ENCODE results near the gene NOXRED1. TPM values are rescaled to one million over a fixed set of nuclear protein-coding genes. Genes with fewer than 3 reads are reported as not detected.
A peak's percentile ranks its signal among the peaks of the same experiment; 100 is the strongest.

NOXRED1 gene
- total RNA-seq, 1 experiment from 2014 or later, result 0.20 TPM

DNA sequence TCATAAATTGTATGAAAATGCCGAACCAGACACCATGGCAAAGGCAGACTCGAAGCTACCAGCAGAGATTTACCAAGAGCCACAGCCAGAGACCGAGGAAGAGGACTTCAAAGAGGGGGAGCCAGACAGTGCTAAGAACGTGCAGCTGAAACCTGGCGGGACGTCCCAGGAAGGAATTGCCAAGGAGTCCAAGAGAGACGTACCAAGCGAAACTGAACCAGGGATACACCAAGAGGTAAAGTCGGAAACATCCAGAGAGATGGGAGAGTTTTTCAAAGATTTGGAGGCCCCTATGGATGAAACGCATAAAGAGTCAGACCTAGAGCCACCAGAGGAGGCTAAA, 45.9 kb downstream of the NOXRED1 start (continued):
- TF ChIP-seq, protein P1, sequence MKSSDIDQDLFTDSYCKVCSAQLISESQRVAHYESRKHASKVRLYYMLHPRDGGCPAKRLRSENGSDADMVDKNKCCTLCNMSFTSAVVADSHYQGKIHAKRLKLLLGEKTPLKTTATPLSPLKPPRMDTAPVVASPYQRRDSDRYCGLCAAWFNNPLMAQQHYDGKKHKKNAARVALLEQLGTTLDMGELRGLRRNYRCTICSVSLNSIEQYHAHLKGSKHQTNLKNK (CRISPR knock-in tag; IDR thresholded peaks at IDR 0.05), result no peak
- no peak for TF ChIP-seq ZNF512 (CRISPR knock-in tag; IDR thresholded peaks at IDR 0.05; ENCODE audit: borderline replicate concordance)
- TF ChIP-seq STAT6 (CRISPR knock-in tag; conservative IDR thresholded peaks at IDR 0.05; ENCODE audit: low read depth), result no peak
- no peak for TF ChIP-seq CREB1 (CRISPR knock-in tag; IDR thresholded peaks at IDR 0.05)

GRCh38 chr14:77376771-77377501, 46.4 kb downstream of the NOXRED1 start, which contains the start of the genes SAMD15 and TMED8:
Gene SAMD15, plus strand, starts transcription at chr14:77377379. Its CDS starts 40 bp downstream, at chr14:77377419.
Gene TMED8, minus strand, starts transcription at chr14:77377094. Its CDS starts 41 bp downstream, at chr14:77377053.
- Mint-ChIP-seq H3K9me3 (no peaks in the 10 kb centered on the region), H3K36me3 (no peaks in the 10 kb centered on the region), H3K27me3 (ENCODE audit: low read depth) (no peaks in the 10 kb centered on the region), H3K4me3 (peak within 1 kb of the TSS; percentile 85), H3K27ac (no peak within 1 kb of the TSS), H3K4me1 (peaks cover 9% of the 10 kb centered on the region)
- peak; percentile 85 for DNase-seq (ENCODE audit: low spot score)
- ChIA-PET POLR2A (interaction anchor here (0.6 to 1.3 kb wide), 3 partner anchors 56 to 125 kb away, joined by 3 to 6 read pairs (median 5); partner anchors contain the start of gene GSTZ1), CTCF (interaction anchor here (0.6 to 2.0 kb wide), 13 partner anchors 13 to 306 kb away, joined by 3 to 19 read pairs (median 5); partner anchors contain the start of genes GSTZ1, POMT2 and VIPAS39)
- TF ChIP-seq ZNF416 (CRISPR knock-in tag; IDR thresholded peaks at IDR 0.05) (0 out of 2 replicates have a peak, but pooled peaks have one; percentile 39), HMGXB4 (CRISPR knock-in tag; IDR thresholded peaks at IDR 0.05) (peak; percentile 78), CREM (CRISPR knock-in tag; IDR thresholded peaks at IDR 0.05) (peak; percentile 67; the same call in 1 of the 2 replicates), TEAD1 (CRISPR knock-in tag; IDR thresholded peaks at IDR 0.05) (peak; percentile 77; the same call in 1 of the 2 replicates), SOX15 (CRISPR knock-in tag; IDR thresholded peaks at IDR 0.05) (no peak), FOXP4 (CRISPR knock-in tag; IDR thresholded peaks at IDR 0.05) (0 out of 2 replicates have a peak, but pooled peaks have one; percentile 29), ETV6 (CRISPR knock-in tag; IDR thresholded peaks at IDR 0.05) (0 out of 2 replicates have a peak, but pooled peaks have one; percentile 39), FOXP1 (CRISPR knock-in tag; IDR thresholded peaks at IDR 0.05; ENCODE audit: borderline replicate concordance) (peak; percentile 14; the same call in 1 of the 2 replicates), ARID4B (CRISPR knock-in tag; IDR thresholded peaks at IDR 0.05; ENCODE audit: borderline replicate concordance) (peak; percentile 84; the same call in 1 of the 2 replicates), ZNF121 (CRISPR knock-in tag; IDR thresholded peaks at IDR 0.05) (no peak), E2F5 (CRISPR knock-in tag; IDR thresholded peaks at IDR 0.05) (peak; percentile 27; the same call in 1 of the 2 replicates), MAX (CRISPR knock-in tag; IDR thresholded peaks at IDR 0.05) (peak; percentile 42; the same call in 1 of the 2 replicates), CBFB (CRISPR knock-in tag; IDR thresholded peaks at IDR 0.05; ENCODE audit: low read depth) (no peak), JUN (CRISPR knock-in tag; IDR thresholded peaks at IDR 0.05) (0 out of 2 replicates have a peak, but pooled peaks have one; percentile 59)
- TF ChIP-seq, protein P2, sequence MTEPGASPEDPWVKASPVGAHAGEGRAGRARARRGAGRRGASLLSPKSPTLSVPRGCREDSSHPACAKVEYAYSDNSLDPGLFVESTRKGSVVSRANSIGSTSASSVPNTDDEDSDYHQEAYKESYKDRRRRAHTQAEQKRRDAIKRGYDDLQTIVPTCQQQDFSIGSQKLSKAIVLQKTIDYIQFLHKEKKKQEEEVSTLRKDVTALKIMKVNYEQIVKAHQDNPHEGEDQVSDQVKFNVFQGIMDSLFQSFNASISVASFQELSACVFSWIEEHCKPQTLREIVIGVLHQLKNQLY (CRISPR knock-in tag; IDR thresholded peaks at IDR 0.05), result no peak
- ATAC-seq, result peak; percentile 99
